Measurements from ENCODE around the gene PNMA8A.

PNMA8A gene

GRCh38 chr19:46453661-46454060, 17.7 kb downstream of the PNMA8A start:
- Histone ChIP-seq H3K27me3 (ENCODE audit: control insufficient read depth in 5 of 5, insufficient read depth in 4 of 5, low read length in 5 of 5) (peaks cover 0 to 3% (median 0%) of the 10 kb centered on the region in 5 donors), H3K9ac (ENCODE audit: low read length in 5 of 5) (no peak overlapping the region), H3K4me3 (ENCODE audit: low read depth in 1 of 5, low read length in 5 of 5) (no peak overlapping the region), H3K9me3 (ENCODE audit: control insufficient read depth in 5 of 5, low read length in 5 of 5) (no peaks in the 10 kb centered on the region), H3K36me3 (ENCODE audit: control insufficient read depth in 5 of 5, insufficient read depth in 5 of 5, low read length in 5 of 5) (no peaks in the 10 kb centered on the region), H3K4me1 (ENCODE audit: control insufficient read depth in 5 of 5, insufficient read depth in 5 of 5, low read length in 5 of 5) (no peaks in the 10 kb centered on the region), H3K27ac (ENCODE audit: low read depth, low read length) (no peak overlapping the region)

- Histone ChIP-seq H3K27me3 (ENCODE audit: control insufficient read depth in 5 of 5, insufficient read depth in 4 of 5, low read length in 5 of 5) (peaks cover 0 to 4% (median 0%) of the 10 kb centered on the region in 5 donors), H3K4me1 (ENCODE audit: control insufficient read depth in 5 of 5, insufficient read depth in 5 of 5, low read length in 5 of 5) (no peaks in the 10 kb centered on the region), H3K9me3 (ENCODE audit: control insufficient read depth in 5 of 5, low read length in 5 of 5) (no peaks in the 10 kb centered on the region), H3K27ac (ENCODE audit: low read depth, low read length) (no peak overlapping the region), H3K9ac (ENCODE audit: low read length in 5 of 5) (no peak overlapping the region), H3K36me3 (ENCODE audit: control insufficient read depth in 5 of 5, insufficient read depth in 5 of 5, low read length in 5 of 5) (no peaks in the 10 kb centered on the region), H3K4me3 (ENCODE audit: low read depth in 1 of 5, low read length in 5 of 5) (no peak overlapping the region)
Observed at GRCh38 chr19:46452186-46452585, 19.2 kb downstream of the PNMA8A start.

GRCh38 chr19:46451352-46451751, 20.0 kb downstream of the PNMA8A start:
- H3K4me3 ChIP-seq (ENCODE audit: low read depth in 1 of 5, low read length in 5 of 5): no peak overlapping the region
- H3K27ac ChIP-seq (ENCODE audit: low read depth, low read length): no peak overlapping the region
- peaks cover 0 to 4% (median 0%) of the 10 kb centered on the region in 5 donors for H3K27me3 ChIP-seq (ENCODE audit: control insufficient read depth in 5 of 5, insufficient read depth in 4 of 5, low read length in 5 of 5)
- H3K9ac ChIP-seq (ENCODE audit: low read length in 5 of 5): no peak overlapping the region
- no peaks in the 10 kb centered on the region for H3K9me3 ChIP-seq (ENCODE audit: control insufficient read depth in 5 of 5, low read length in 5 of 5)
- H3K36me3 ChIP-seq (ENCODE audit: control insufficient read depth in 5 of 5, insufficient read depth in 5 of 5, low read length in 5 of 5): no peaks in the 10 kb centered on the region
- no peaks in the 10 kb centered on the region for H3K4me1 ChIP-seq (ENCODE audit: control insufficient read depth in 5 of 5, insufficient read depth in 5 of 5, low read length in 5 of 5)

- peaks cover 0 to 4% (median 0%) of the 10 kb centered on the region in 5 donors for H3K27me3 ChIP-seq (ENCODE audit: control insufficient read depth in 5 of 5, insufficient read depth in 4 of 5, low read length in 5 of 5)
- H3K4me1 ChIP-seq (ENCODE audit: control insufficient read depth in 5 of 5, insufficient read depth in 5 of 5, low read length in 5 of 5): no peaks in the 10 kb centered on the region
- H3K36me3 ChIP-seq (ENCODE audit: control insufficient read depth in 5 of 5, insufficient read depth in 5 of 5, low read length in 5 of 5): no peaks in the 10 kb centered on the region
- H3K9ac ChIP-seq (ENCODE audit: low read length in 5 of 5): no peak overlapping the region
- no peak overlapping the region for H3K4me3 ChIP-seq (ENCODE audit: low read depth in 1 of 5, low read length in 5 of 5)
- no peak overlapping the region for H3K27ac ChIP-seq (ENCODE audit: low read depth, low read length)
- H3K9me3 ChIP-seq (ENCODE audit: control insufficient read depth in 5 of 5, low read length in 5 of 5): no peaks in the 10 kb centered on the region
Observed at GRCh38 chr19:46450737-46451136, 20.6 kb downstream of the PNMA8A start.

GRCh38 chr19:46449228-46449627, 22.1 kb downstream of the PNMA8A start:
- no peak overlapping the region for H3K9ac ChIP-seq (ENCODE audit: low read length in 5 of 5)
- no peaks in the 10 kb centered on the region for H3K4me1 ChIP-seq (ENCODE audit: control insufficient read depth in 5 of 5, insufficient read depth in 5 of 5, low read length in 5 of 5)
- H3K4me3 ChIP-seq (ENCODE audit: low read depth in 1 of 5, low read length in 5 of 5): no peak overlapping the region
- H3K27me3 ChIP-seq (ENCODE audit: control insufficient read depth in 5 of 5, insufficient read depth in 4 of 5, low read length in 5 of 5): peaks cover 0 to 4% (median 0%) of the 10 kb centered on the region in 5 donors
- H3K36me3 ChIP-seq (ENCODE audit: control insufficient read depth in 5 of 5, insufficient read depth in 5 of 5, low read length in 5 of 5): no peaks in the 10 kb centered on the region
- H3K9me3 ChIP-seq (ENCODE audit: control insufficient read depth in 5 of 5, low read length in 5 of 5): no peaks in the 10 kb centered on the region
- no peak overlapping the region for H3K27ac ChIP-seq (ENCODE audit: low read depth, low read length)

- Histone ChIP-seq H3K9ac (ENCODE audit: low read length in 5 of 5) (no peak overlapping the region), H3K4me1 (ENCODE audit: control insufficient read depth in 5 of 5, insufficient read depth in 5 of 5, low read length in 5 of 5) (no peaks in the 10 kb centered on the region), H3K4me3 (ENCODE audit: low read depth in 1 of 5, low read length in 5 of 5) (no peak overlapping the region), H3K36me3 (ENCODE audit: control insufficient read depth in 5 of 5, insufficient read depth in 5 of 5, low read length in 5 of 5) (no peaks in the 10 kb centered on the region), H3K9me3 (ENCODE audit: control insufficient read depth in 5 of 5, low read length in 5 of 5) (no peaks in the 10 kb centered on the region), H3K27me3 (ENCODE audit: control insufficient read depth in 5 of 5, insufficient read depth in 4 of 5, low read length in 5 of 5) (peaks cover 0 to 4% (median 0%) of the 10 kb centered on the region in 5 donors), H3K27ac (ENCODE audit: low read depth, low read length) (no peak overlapping the region)
Observed at GRCh38 chr19:46448601-46449000, 22.8 kb downstream of the PNMA8A start.

- no peak overlapping the region for H3K27ac ChIP-seq (ENCODE audit: low read depth, low read length)
- H3K36me3 ChIP-seq (ENCODE audit: control insufficient read depth in 5 of 5, insufficient read depth in 5 of 5, low read length in 5 of 5): no peaks in the 10 kb centered on the region
- peaks cover 2 to 5% (median 5%) of the 10 kb centered on the region in 5 donors for H3K4me1 ChIP-seq (ENCODE audit: control insufficient read depth in 5 of 5, insufficient read depth in 5 of 5, low read length in 5 of 5)
- H3K27me3 ChIP-seq (ENCODE audit: control insufficient read depth in 5 of 5, insufficient read depth in 4 of 5, low read length in 5 of 5): peaks cover 0 to 4% (median 0%) of the 10 kb centered on the region in 5 donors
- H3K9ac ChIP-seq (ENCODE audit: low read length in 5 of 5): no peak overlapping the region
- no peak overlapping the region for H3K4me3 ChIP-seq (ENCODE audit: low read depth in 1 of 5, low read length in 5 of 5)
- H3K9me3 ChIP-seq (ENCODE audit: control insufficient read depth in 5 of 5, low read length in 5 of 5): no peaks in the 10 kb centered on the region
Observed at GRCh38 chr19:46447824-46448223, 23.5 kb downstream of the PNMA8A start.

- peaks cover 2 to 10% (median 6%) of the 10 kb centered on the region in 5 donors for H3K4me1 ChIP-seq (ENCODE audit: control insufficient read depth in 5 of 5, insufficient read depth in 5 of 5, low read length in 5 of 5)
- H3K36me3 ChIP-seq (ENCODE audit: control insufficient read depth in 5 of 5, insufficient read depth in 5 of 5, low read length in 5 of 5): no peaks in the 10 kb centered on the region
- H3K27me3 ChIP-seq (ENCODE audit: control insufficient read depth in 5 of 5, insufficient read depth in 4 of 5, low read length in 5 of 5): peaks cover 0 to 4% (median 0%) of the 10 kb centered on the region in 5 donors
- no peaks in the 10 kb centered on the region for H3K9me3 ChIP-seq (ENCODE audit: control insufficient read depth in 5 of 5, low read length in 5 of 5)
- H3K4me3 ChIP-seq (ENCODE audit: low read depth in 1 of 5, low read length in 5 of 5): no peak overlapping the region
- H3K9ac ChIP-seq (ENCODE audit: low read length in 5 of 5): no peak overlapping the region
- H3K27ac ChIP-seq (ENCODE audit: low read depth, low read length): no peak overlapping the region
Observed at GRCh38 chr19:46447006-46447405, 24.4 kb downstream of the PNMA8A start.

GRCh38 chr19:46446021-46446420, 25.3 kb downstream of the PNMA8A start:
- Histone ChIP-seq H3K9me3 (ENCODE audit: control insufficient read depth in 5 of 5, low read length in 5 of 5) (no peaks in the 10 kb centered on the region), H3K4me1 (ENCODE audit: control insufficient read depth in 5 of 5, insufficient read depth in 5 of 5, low read length in 5 of 5) (peaks cover 2 to 13% (median 6%) of the 10 kb centered on the region in 5 donors), H3K4me3 (ENCODE audit: low read depth in 1 of 5, low read length in 5 of 5) (no peak overlapping the region), H3K27me3 (ENCODE audit: control insufficient read depth in 5 of 5, insufficient read depth in 4 of 5, low read length in 5 of 5) (peaks cover 0 to 4% (median 0%) of the 10 kb centered on the region in 5 donors), H3K9ac (ENCODE audit: low read length in 5 of 5) (no peak overlapping the region), H3K27ac (ENCODE audit: low read depth, low read length) (no peak overlapping the region), H3K36me3 (ENCODE audit: control insufficient read depth in 5 of 5, insufficient read depth in 5 of 5, low read length in 5 of 5) (no peaks in the 10 kb centered on the region)

GRCh38 chr19:46442808-46443450, 28.4 kb downstream of the PNMA8A start:
- no peak overlapping the region for H3K27ac ChIP-seq (ENCODE audit: low read depth, low read length)
- H3K4me1 ChIP-seq (ENCODE audit: control insufficient read depth in 5 of 5, insufficient read depth in 5 of 5, low read length in 5 of 5): peaks cover 2 to 13% (median 6%) of the 10 kb centered on the region in 5 donors
- H3K9ac ChIP-seq (ENCODE audit: low read length in 5 of 5): no peak overlapping the region
- no peak overlapping the region for H3K4me3 ChIP-seq (ENCODE audit: low read depth in 1 of 5, low read length in 5 of 5)
- peaks cover 0 to 2% (median 0%) of the 10 kb centered on the region in 5 donors for H3K27me3 ChIP-seq (ENCODE audit: control insufficient read depth in 5 of 5, insufficient read depth in 4 of 5, low read length in 5 of 5)
- no peaks in the 10 kb centered on the region for H3K36me3 ChIP-seq (ENCODE audit: control insufficient read depth in 5 of 5, insufficient read depth in 5 of 5, low read length in 5 of 5)
- no peaks in the 10 kb centered on the region for H3K9me3 ChIP-seq (ENCODE audit: control insufficient read depth in 5 of 5, low read length in 5 of 5)

Data from subcutaneous abdominal adipose tissue (tissue), 5 donors.